B cell (primary cell): ENCODE measurements around the gene GLTP. TPM values are rescaled to one million over a fixed set of nuclear protein-coding genes. Genes with fewer than 3 reads are reported as not detected.

Experiments used
- ATAC-seq: fragments of 200-7000 bp; cut with Tn5 transposase; one replicate; pipeline ENCODE4 v1.10.0; 2021; ENCODE audit warnings: low read depth, mild to moderate bottlenecking, moderate number of reproducible peaks, moderate library complexity
- CTCF ChIA-PET: fragments of 350-600 bp; sonication (Branson Sonifier 250); formaldehyde crosslinking; loops from one replicate; lab custom pipeline; 2021; ENCODE audit warnings: antibody characterized with exemption, inconsistent platforms; lab: Charles Lee
- POLR2A ChIA-PET: fragments of 350-600 bp; sonication (Branson Sonifier 250); formaldehyde crosslinking; loops from one replicate; lab custom pipeline; 2021; ENCODE audit warnings: antibody characterized with exemption; lab: Charles Lee
- DNase-seq: peaks from one replicate; pipeline ENCODE4 v3.0.0; 2013
- H2AFZ ChIP-seq: 2 replicates; pipeline ENCODE4 v1.6.1; 2012; ENCODE audit warnings: mild to moderate bottlenecking, low read depth, low read length; ENCODE audit not compliant: insufficient read depth, poor library complexity, severe bottlenecking
- H3K27ac ChIP-seq, 2 donors: 1 replicate in 1 of 2; 2 replicates in 1 of 2; pipeline ENCODE4 v1.5.1; 2012 to 2013; ENCODE audit warnings: low read length in 2 of 2, mild to moderate bottlenecking in 2 of 2, moderate library complexity in 1 of 2
- H3K27me3 ChIP-seq, 4 experiments: fragments of 200-600 bp in 1 of 4; sonication (generic) in 1 of 4; replicated peaks in 1 of 4; 1 replicate in 2 of 4; 2 replicates in 2 of 4; pipeline versions ENCODE4 v1.6.1 to v1.7.0; 2013 to 2016; ENCODE audit warnings: low read length in 3 of 4, mild to moderate bottlenecking in 2 of 4, mixed read lengths in 1 of 4, moderate library complexity in 1 of 4; ENCODE audit not compliant: insufficient read depth in 4 of 4, control insufficient read depth in 3 of 4; ENCODE audit errors: control extremely low read depth in 1 of 4
- H3K36me3 ChIP-seq, 2 experiments: replicated peaks in 1 of 2; 1 replicate in 1 of 2; 2 replicates in 1 of 2; pipeline versions ENCODE4 v1.6.1 to v1.7.1; 2013; ENCODE audit warnings: low read length in 1 of 2; ENCODE audit not compliant: insufficient read depth in 2 of 2, control insufficient read depth in 1 of 2; ENCODE audit errors: control extremely low read depth in 1 of 2, extremely low read depth in 1 of 2
- H3K4me1 ChIP-seq, 2 donors: fragments of 200-600 bp in 1 of 2; sonication (generic) in 1 of 2; 1 replicate in 1 of 2; 2 replicates in 1 of 2; pipeline versions ENCODE4 v1.5.1 to v1.6.1; 2013 to 2017; ENCODE audit warnings: low read length in 2 of 2; ENCODE audit not compliant: control insufficient read depth in 2 of 2, insufficient read depth in 2 of 2
- H3K4me2 ChIP-seq: replicated peaks from 2 replicates; pipeline ENCODE3; 2012; ENCODE audit warnings: mild to moderate bottlenecking, low read depth, low read length; ENCODE audit not compliant: poor library complexity, severe bottlenecking
- H3K4me3 ChIP-seq, 5 experiments: fragments of 200-600 bp in 1 of 5; sonication (generic) in 1 of 5; 1 replicate in 3 of 5; 2 replicates in 2 of 5; pipeline versions ENCODE4 v1.5.1 to v1.7.0; 2011 to 2016; ENCODE audit warnings: low read length in 4 of 5, mild to moderate bottlenecking in 4 of 5, low read depth in 2 of 5, control low read depth in 1 of 5, moderate library complexity in 1 of 5; ENCODE audit not compliant: insufficient read depth in 1 of 5; ENCODE audit errors: control extremely low read depth in 1 of 5, extremely low read depth in 1 of 5
- H3K79me2 ChIP-seq: fragments of 200-600 bp; sonication (generic); one replicate; pipeline ENCODE4 v1.6.0; 2016; ENCODE audit warnings: low read length; ENCODE audit not compliant: control insufficient read depth, insufficient read depth
- H3K9ac ChIP-seq: fragments of 200-600 bp; sonication (generic); 2 replicates; pipeline ENCODE4 v1.6.1; 2017; ENCODE audit warnings: mild to moderate bottlenecking, low read length, moderate library complexity
- H3K9me3 ChIP-seq, 3 donors: one replicate each; pipeline versions ENCODE4 v1.6.1 to v1.7.1; 2013; ENCODE audit warnings: low read length in 2 of 3; ENCODE audit not compliant: control insufficient read depth in 2 of 3, insufficient read depth in 1 of 3; ENCODE audit errors: control extremely low read depth in 1 of 3
- H4K20me1 ChIP-seq: 2 replicates; pipeline ENCODE4 v1.6.0; 2012; ENCODE audit warnings: mild to moderate bottlenecking, low read length; ENCODE audit not compliant: insufficient read depth, control insufficient read depth, poor library complexity, severe bottlenecking
- H3K27ac Mint-ChIP-seq: one replicate; pipeline ENCODE4 v1.8.0; 2021; ENCODE audit warnings: mixed read lengths
- H3K27me3 Mint-ChIP-seq: one replicate; pipeline ENCODE4 v1.8.0; 2021; ENCODE audit warnings: mixed read lengths
- H3K4me1 Mint-ChIP-seq: one replicate; pipeline ENCODE4 v1.8.0; 2021; ENCODE audit warnings: mixed read lengths
- H3K4me3 Mint-ChIP-seq: one replicate; pipeline ENCODE4 v1.8.0; 2021; ENCODE audit warnings: mixed read lengths
- H3K9me3 Mint-ChIP-seq: one replicate; pipeline ENCODE4 v1.8.0; 2022; ENCODE audit warnings: mixed read lengths; ENCODE audit not compliant: insufficient read depth
- CTCF ChIP-seq: fragments of 200-600 bp; IDR thresholded peaks from one replicate; pipeline ENCODE4 v1.8.0; 2022; ENCODE audit warnings: antibody characterized with exemption, mild to moderate bottlenecking
- EZH2 ChIP-seq: IDR thresholded peaks from 2 replicates; pipeline ENCODE4 v1.6.1; 2012; ENCODE audit warnings: borderline replicate concordance, low read depth, mild to moderate bottlenecking, moderate library complexity, low read length; ENCODE audit not compliant: insufficient read depth, poor library complexity, severe bottlenecking
- WGBS: methylation state at CpG from one replicate; pipeline ENCODE4 v1.1.5; 2013; ENCODE audit warnings: missing lambda C conversion rate; ENCODE audit not compliant: insufficient coverage; 5-methylcytosine and 5-hydroxymethylcytosine counted together
- intact Hi-C: fragments of 100-400 bp; cut with micrococcal nuclease; formaldehyde crosslinking; loops from one replicate; pipeline ENCODE4 v1.10.0; 2022
- polyA plus RNA-seq: library from polyadenylated mRNA; depleted of rRNA; stranded (reverse); fragments of >200 nt; gene quantifications from 2 replicates; pipeline ENCODE4 v1.2.3, GENCODE V29; 2012
- total RNA-seq, 2 donors: library from RNA; stranded (reverse); fragments of 120-200 nt in 1 of 2; gene quantifications; 1 replicate in 1 of 2; 2 replicates in 1 of 2; pipeline versions ENCODE4 v1.2.3 to v1.2.4, GENCODE V29; 2013 to 2022

Gene GLTP
- total and polyA plus RNA-seq, 2 donors (not counting 1 experiment from before 2014, with no cell fraction given) = 18.7 to 24.9 TPM

- Histone ChIP-seq H3K27me3 (no peaks in the 10 kb centered on the region), H3K79me2 (peaks cover 26% of the 10 kb centered on the region), H3K4me3 (no peak overlapping the region), H3K9me3 (no peaks in the 10 kb centered on the region), H3K4me1 (peaks cover 31 to 43% of the 10 kb centered on the region in 2 donors), H4K20me1 (no peaks in the 10 kb centered on the region), H3K9ac (no peak overlapping the region), H2AFZ (no peak overlapping the region), H3K4me2 (no peak overlapping the region), H3K27ac (no peak overlapping the region), H3K36me3 (no peaks in the 10 kb centered on the region)
- no peaks in the 10 kb centered on the region for H3K9me3 Mint-ChIP-seq
- TF ChIP-seq CTCF = no peak
- intact Hi-C loops = no loop called here
- WGBS = 99% methylated on average over 6 of the region's 6 CpGs
- ChIA-PET CTCF (interaction anchor here (1.1 kb wide), 1 partner anchor 8 kb away, joined by 3 read pairs; no protein-coding TSS in a partner anchor), POLR2A (interaction anchor here (0.7 kb wide), 1 partner anchor 10 kb away, joined by 4 read pairs; no protein-coding TSS in a partner anchor)
- no peak overlapping the region for H3K27ac Mint-ChIP-seq
- H3K4me3 Mint-ChIP-seq = no peak overlapping the region
- peaks cover 39% of the 10 kb centered on the region for H3K4me1 Mint-ChIP-seq
- H3K27me3 Mint-ChIP-seq = no peaks in the 10 kb centered on the region
- ATAC-seq = no peak
- DNase-seq = no peak
These were observed 16.7 kb upstream of the GLTP start for GRCh38 chr12:109897029-109897428.

GRCh38 chr12:109896188-109896587, 15.8 kb upstream of the GLTP start:
- Histone ChIP-seq H3K9ac (no peak overlapping the region), H3K27me3 (no peaks in the 10 kb centered on the region), H3K4me1 (peaks cover 28 to 40% of the 10 kb centered on the region in 2 donors), H4K20me1 (no peaks in the 10 kb centered on the region), H3K4me3 (no peak overlapping the region), H3K27ac (no peak overlapping the region), H3K9me3 (no peaks in the 10 kb centered on the region), H3K4me2 (no peak overlapping the region), H3K36me3 (no peaks in the 10 kb centered on the region), H3K79me2 (peaks cover 19% of the 10 kb centered on the region), H2AFZ (no peak overlapping the region)
- Mint-ChIP-seq H3K27me3 (no peaks in the 10 kb centered on the region), H3K9me3 (no peaks in the 10 kb centered on the region), H3K4me1 (peaks cover 36% of the 10 kb centered on the region), H3K4me3 (no peak overlapping the region), H3K27ac (no peak overlapping the region)
- intact Hi-C loops = no loop called here
- ChIA-PET CTCF (no interaction called here), POLR2A (no interaction called here)
- ATAC-seq (no peak), DNase-seq (no peak)
- 96% methylated on average over 4 of the region's 6 CpGs for WGBS
- TF ChIP-seq EZH2 (no peak), CTCF (no peak)
